B cell (primary cell): ENCODE results near the gene ST6GAL1. TPM values are rescaled to one million over a fixed set of nuclear protein-coding genes. Genes with fewer than 3 reads are reported as not detected.

Source experiments
- ATAC-seq: fragments of 200-7000 bp; cut with Tn5 transposase; one replicate; pipeline ENCODE4 v1.10.0; 2021; ENCODE audit warnings: low read depth, mild to moderate bottlenecking, moderate number of reproducible peaks, moderate library complexity
- CTCF ChIA-PET: fragments of 350-600 bp; sonication (Branson Sonifier 250); formaldehyde crosslinking; loops from one replicate; lab custom pipeline; 2021; ENCODE audit warnings: antibody characterized with exemption, inconsistent platforms; lab: Charles Lee
- POLR2A ChIA-PET: fragments of 350-600 bp; sonication (Branson Sonifier 250); formaldehyde crosslinking; loops from one replicate; lab custom pipeline; 2021; ENCODE audit warnings: antibody characterized with exemption; lab: Charles Lee
- DNase-seq: peaks from one replicate; pipeline ENCODE4 v3.0.0; 2013
- H2AFZ ChIP-seq: 2 replicates; pipeline ENCODE4 v1.6.1; 2012; ENCODE audit warnings: mild to moderate bottlenecking, low read depth, low read length; ENCODE audit not compliant: insufficient read depth, poor library complexity, severe bottlenecking
- H3K27ac ChIP-seq, 2 donors: 1 replicate in 1 of 2; 2 replicates in 1 of 2; pipeline ENCODE4 v1.5.1; 2012 to 2013; ENCODE audit warnings: low read length in 2 of 2, mild to moderate bottlenecking in 2 of 2, moderate library complexity in 1 of 2
- H3K27me3 ChIP-seq, 4 experiments: fragments of 200-600 bp in 1 of 4; sonication (generic) in 1 of 4; replicated peaks in 1 of 4; 1 replicate in 2 of 4; 2 replicates in 2 of 4; pipeline versions ENCODE4 v1.6.1 to v1.7.0; 2013 to 2016; ENCODE audit warnings: low read length in 3 of 4, mild to moderate bottlenecking in 2 of 4, mixed read lengths in 1 of 4, moderate library complexity in 1 of 4; ENCODE audit not compliant: insufficient read depth in 4 of 4, control insufficient read depth in 3 of 4; ENCODE audit errors: control extremely low read depth in 1 of 4
- H3K36me3 ChIP-seq, 2 experiments: replicated peaks in 1 of 2; 1 replicate in 1 of 2; 2 replicates in 1 of 2; pipeline versions ENCODE4 v1.6.1 to v1.7.1; 2013; ENCODE audit warnings: low read length in 1 of 2; ENCODE audit not compliant: insufficient read depth in 2 of 2, control insufficient read depth in 1 of 2; ENCODE audit errors: control extremely low read depth in 1 of 2, extremely low read depth in 1 of 2
- H3K4me1 ChIP-seq, 2 donors: fragments of 200-600 bp in 1 of 2; sonication (generic) in 1 of 2; 1 replicate in 1 of 2; 2 replicates in 1 of 2; pipeline versions ENCODE4 v1.5.1 to v1.6.1; 2013 to 2017; ENCODE audit warnings: low read length in 2 of 2; ENCODE audit not compliant: control insufficient read depth in 2 of 2, insufficient read depth in 2 of 2
- H3K4me2 ChIP-seq: replicated peaks from 2 replicates; pipeline ENCODE3; 2012; ENCODE audit warnings: mild to moderate bottlenecking, low read depth, low read length; ENCODE audit not compliant: poor library complexity, severe bottlenecking
- H3K4me3 ChIP-seq, 5 experiments: fragments of 200-600 bp in 1 of 5; sonication (generic) in 1 of 5; 1 replicate in 3 of 5; 2 replicates in 2 of 5; pipeline versions ENCODE4 v1.5.1 to v1.7.0; 2011 to 2016; ENCODE audit warnings: low read length in 4 of 5, mild to moderate bottlenecking in 4 of 5, low read depth in 2 of 5, control low read depth in 1 of 5, moderate library complexity in 1 of 5; ENCODE audit not compliant: insufficient read depth in 1 of 5; ENCODE audit errors: control extremely low read depth in 1 of 5, extremely low read depth in 1 of 5
- H3K79me2 ChIP-seq: fragments of 200-600 bp; sonication (generic); one replicate; pipeline ENCODE4 v1.6.0; 2016; ENCODE audit warnings: low read length; ENCODE audit not compliant: control insufficient read depth, insufficient read depth
- H3K9ac ChIP-seq: fragments of 200-600 bp; sonication (generic); 2 replicates; pipeline ENCODE4 v1.6.1; 2017; ENCODE audit warnings: mild to moderate bottlenecking, low read length, moderate library complexity
- H3K9me3 ChIP-seq, 3 donors: one replicate each; pipeline versions ENCODE4 v1.6.1 to v1.7.1; 2013; ENCODE audit warnings: low read length in 2 of 3; ENCODE audit not compliant: control insufficient read depth in 2 of 3, insufficient read depth in 1 of 3; ENCODE audit errors: control extremely low read depth in 1 of 3
- H4K20me1 ChIP-seq: 2 replicates; pipeline ENCODE4 v1.6.0; 2012; ENCODE audit warnings: mild to moderate bottlenecking, low read length; ENCODE audit not compliant: insufficient read depth, control insufficient read depth, poor library complexity, severe bottlenecking
- H3K27ac Mint-ChIP-seq: one replicate; pipeline ENCODE4 v1.8.0; 2021; ENCODE audit warnings: mixed read lengths
- H3K27me3 Mint-ChIP-seq: one replicate; pipeline ENCODE4 v1.8.0; 2021; ENCODE audit warnings: mixed read lengths
- H3K4me1 Mint-ChIP-seq: one replicate; pipeline ENCODE4 v1.8.0; 2021; ENCODE audit warnings: mixed read lengths
- H3K4me3 Mint-ChIP-seq: one replicate; pipeline ENCODE4 v1.8.0; 2021; ENCODE audit warnings: mixed read lengths
- H3K9me3 Mint-ChIP-seq: one replicate; pipeline ENCODE4 v1.8.0; 2022; ENCODE audit warnings: mixed read lengths; ENCODE audit not compliant: insufficient read depth
- CTCF ChIP-seq: fragments of 200-600 bp; IDR thresholded peaks from one replicate; pipeline ENCODE4 v1.8.0; 2022; ENCODE audit warnings: antibody characterized with exemption, mild to moderate bottlenecking
- EZH2 ChIP-seq: IDR thresholded peaks from 2 replicates; pipeline ENCODE4 v1.6.1; 2012; ENCODE audit warnings: borderline replicate concordance, low read depth, mild to moderate bottlenecking, moderate library complexity, low read length; ENCODE audit not compliant: insufficient read depth, poor library complexity, severe bottlenecking
- WGBS: methylation state at CpG from one replicate; pipeline ENCODE4 v1.1.5; 2013; ENCODE audit warnings: missing lambda C conversion rate; ENCODE audit not compliant: insufficient coverage; 5-methylcytosine and 5-hydroxymethylcytosine counted together
- intact Hi-C: fragments of 100-400 bp; cut with micrococcal nuclease; formaldehyde crosslinking; loops from one replicate; pipeline ENCODE4 v1.10.0; 2022
- polyA plus RNA-seq: library from polyadenylated mRNA; depleted of rRNA; stranded (reverse); fragments of >200 nt; gene quantifications from 2 replicates; pipeline ENCODE4 v1.2.3, GENCODE V29; 2012
- total RNA-seq, 2 donors: library from RNA; stranded (reverse); fragments of 120-200 nt in 1 of 2; gene quantifications; 1 replicate in 1 of 2; 2 replicates in 1 of 2; pipeline versions ENCODE4 v1.2.3 to v1.2.4, GENCODE V29; 2013 to 2022

ST6GAL1 gene
- total and polyA plus RNA-seq, 2 donors (not counting 1 experiment from before 2014, with no cell fraction given) = 174 to 563 TPM

GRCh38 chr3:186895406-186895805 lies 34.9 kb upstream of the ST6GAL1 start:
- ChIA-PET POLR2A (no interaction called here), CTCF (interaction anchor here (0.6 kb wide), 1 partner anchor 41 kb away, joined by 4 read pairs; no protein-coding TSS in a partner anchor)
- intact Hi-C loops = no loop called here
- Histone ChIP-seq H4K20me1 (no peaks in the 10 kb centered on the region), H3K9ac (no peak overlapping the region), H3K36me3 (no peaks in the 10 kb centered on the region), H3K9me3 (peaks cover 0 to 6% (median 1%) of the 10 kb centered on the region in 3 donors), H3K4me1 (peaks cover 0 to 4% of the 10 kb centered on the region in 2 donors), H3K4me2 (no peak overlapping the region), H3K4me3 (no peak overlapping the region), H3K27me3 (no peaks in the 10 kb centered on the region), H2AFZ (no peak overlapping the region), H3K27ac (no peak overlapping the region), H3K79me2 (no peaks in the 10 kb centered on the region)
- Mint-ChIP-seq H3K27ac (no peak overlapping the region), H3K9me3 (no peaks in the 10 kb centered on the region), H3K27me3 (no peaks in the 10 kb centered on the region), H3K4me3 (no peak overlapping the region), H3K4me1 (peaks cover 5% of the 10 kb centered on the region)
- TF ChIP-seq CTCF = no peak
- no peak for DNase-seq
- WGBS = 93% methylated on average over 3 of the region's 5 CpGs
- ATAC-seq = no peak

GRCh38 chr3:186896006-186896405 lies 34.3 kb upstream of the ST6GAL1 start:
- ATAC-seq = no peak
- Mint-ChIP-seq H3K27me3 (no peaks in the 10 kb centered on the region), H3K4me3 (no peak overlapping the region), H3K27ac (no peak overlapping the region), H3K9me3 (no peaks in the 10 kb centered on the region), H3K4me1 (peaks cover 11% of the 10 kb centered on the region)
- no peak overlapping the region for H2AFZ ChIP-seq
- no peaks in the 10 kb centered on the region for H3K36me3 ChIP-seq
- intact Hi-C loops = no loop called here
- H3K4me2 ChIP-seq = no peak overlapping the region
- no peaks in the 10 kb centered on the region for H3K79me2 ChIP-seq
- H3K4me3 ChIP-seq = no peak overlapping the region
- no peak for DNase-seq
- no peak overlapping the region for H3K9ac ChIP-seq
- H4K20me1 ChIP-seq = no peaks in the 10 kb centered on the region
- H3K4me1 ChIP-seq = peaks cover 5 to 7% of the 10 kb centered on the region in 2 donors
- H3K27ac ChIP-seq = no peak overlapping the region
- TF ChIP-seq EZH2 (no peak), CTCF (no peak)
- POLR2A ChIA-PET = no interaction called here
- WGBS = 94% methylated on average over 3 of the region's 4 CpGs
- peaks cover 0 to 6% (median 1%) of the 10 kb centered on the region in 3 donors for H3K9me3 ChIP-seq
- CTCF ChIA-PET = no interaction called here
- H3K27me3 ChIP-seq = no peaks in the 10 kb centered on the region
